Mesothelial cell of epicardium (in vitro differentiated cells): ENCODE measurements around the gene CAPN12. TPM values are rescaled to one million over a fixed set of nuclear protein-coding genes. Genes with fewer than 3 reads are reported as not detected.

Source experiments
- DNase-seq, 2 experiments: peaks; one replicate each; pipeline ENCODE4 v3.0.0; 2021; ENCODE audit warnings: low spot score in 2 of 2; ENCODE audit not compliant: unreplicated experiment in 2 of 2
- H3K27ac Mint-ChIP-seq: 2 replicates; pipeline ENCODE4 v1.8.0; 2021; ENCODE audit warnings: mixed read lengths
- H3K27me3 Mint-ChIP-seq: 2 replicates; pipeline ENCODE4 v1.8.0; 2021; ENCODE audit warnings: low read depth, mixed read lengths
- H3K36me3 Mint-ChIP-seq: 2 replicates; pipeline ENCODE4 v1.8.0; 2021; ENCODE audit warnings: mixed read lengths
- H3K4me1 Mint-ChIP-seq: 2 replicates; pipeline ENCODE4 v1.8.0; 2021; ENCODE audit warnings: mixed read lengths
- H3K4me3 Mint-ChIP-seq: 2 replicates; pipeline ENCODE4 v1.8.0; 2021; ENCODE audit warnings: mild to moderate bottlenecking, moderate library complexity, mixed read lengths
- H3K9me3 Mint-ChIP-seq: 2 replicates; pipeline ENCODE4 v1.8.0; 2021; ENCODE audit warnings: mixed read lengths
- total RNA-seq: library from RNA; stranded (reverse); gene quantifications from 3 replicates; pipeline ENCODE4 v1.2.1, GENCODE V29; 2021
- TF ChIP-seq, protein P1 (sequence below): fragments of 200-600 bp; sonication (generic); IDR thresholded peaks from one replicate; pipeline ENCODE4 v1.5.0; 2021; ENCODE audit warnings: antibody characterized with exemption; ENCODE audit not compliant: unreplicated experiment

CAPN12 gene
- total RNA-seq, 1 donor from 2014 or later: 6.7 TPM

DNA sequence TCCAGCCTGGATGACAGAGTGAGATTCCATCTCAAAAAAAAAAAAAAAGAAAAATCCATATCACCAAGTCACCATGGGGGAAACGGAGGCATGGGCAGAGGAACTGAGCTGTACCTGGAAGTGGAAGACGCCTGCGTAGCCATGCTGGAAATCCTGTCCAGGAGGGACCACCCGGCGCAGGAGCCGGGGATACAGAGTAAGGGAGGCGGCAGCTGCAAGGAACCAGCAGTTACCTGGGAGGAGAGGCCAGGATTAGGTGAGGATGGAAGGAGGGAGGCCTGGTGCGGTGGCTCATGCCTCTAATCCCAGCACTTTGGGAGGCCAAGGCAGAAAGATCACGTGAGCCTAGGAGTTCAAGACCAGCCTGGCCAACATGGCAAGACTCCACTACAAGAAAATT is 2.0 kb downstream of the CAPN12 start:
- Mint-ChIP-seq H3K4me1 (peaks cover 4% of the 10 kb centered on the region), H3K36me3 (no peaks in the 10 kb centered on the region), H3K9me3 (no peaks in the 10 kb centered on the region), H3K27me3 (peaks cover 7% of the 10 kb centered on the region), H3K4me3 (no peak overlapping the region), H3K27ac (no peak overlapping the region)
- TF ChIP-seq, protein P1, sequence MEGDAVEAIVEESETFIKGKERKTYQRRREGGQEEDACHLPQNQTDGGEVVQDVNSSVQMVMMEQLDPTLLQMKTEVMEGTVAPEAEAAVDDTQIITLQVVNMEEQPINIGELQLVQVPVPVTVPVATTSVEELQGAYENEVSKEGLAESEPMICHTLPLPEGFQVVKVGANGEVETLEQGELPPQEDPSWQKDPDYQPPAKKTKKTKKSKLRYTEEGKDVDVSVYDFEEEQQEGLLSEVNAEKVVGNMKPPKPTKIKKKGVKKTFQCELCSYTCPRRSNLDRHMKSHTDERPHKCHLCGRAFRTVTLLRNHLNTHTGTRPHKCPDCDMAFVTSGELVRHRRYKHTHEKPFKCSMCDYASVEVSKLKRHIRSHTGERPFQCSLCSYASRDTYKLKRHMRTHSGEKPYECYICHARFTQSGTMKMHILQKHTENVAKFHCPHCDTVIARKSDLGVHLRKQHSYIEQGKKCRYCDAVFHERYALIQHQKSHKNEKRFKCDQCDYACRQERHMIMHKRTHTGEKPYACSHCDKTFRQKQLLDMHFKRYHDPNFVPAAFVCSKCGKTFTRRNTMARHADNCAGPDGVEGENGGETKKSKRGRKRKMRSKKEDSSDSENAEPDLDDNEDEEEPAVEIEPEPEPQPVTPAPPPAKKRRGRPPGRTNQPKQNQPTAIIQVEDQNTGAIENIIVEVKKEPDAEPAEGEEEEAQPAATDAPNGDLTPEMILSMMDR: no peak
- DNase-seq: no peak

DNA sequence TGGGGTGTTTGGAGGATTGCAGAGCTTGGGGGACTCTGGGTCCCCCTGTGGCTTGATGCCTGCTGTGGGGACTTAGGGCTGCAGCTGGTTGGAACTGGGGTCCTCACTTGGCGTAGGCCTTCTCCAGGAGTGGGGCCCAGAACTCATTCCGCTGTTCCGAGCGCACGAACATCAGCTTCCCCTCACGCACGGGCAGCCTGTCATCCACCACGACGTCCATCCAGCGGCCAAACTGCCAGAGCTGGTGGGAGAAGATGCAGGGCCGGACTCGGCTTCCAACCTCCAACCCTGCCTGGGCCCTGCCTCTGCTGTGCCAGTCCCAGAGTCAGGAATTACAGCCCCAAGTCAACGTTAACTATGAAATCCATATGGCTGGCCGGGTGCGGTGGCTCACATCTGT is 2.6 kb downstream of the CAPN12 start:
- TF ChIP-seq, protein P1: no peak
- no peaks in the 10 kb centered on the region for H3K9me3 Mint-ChIP-seq
- no peak overlapping the region for H3K27ac Mint-ChIP-seq
- no peaks in the 10 kb centered on the region for H3K36me3 Mint-ChIP-seq
- peaks cover 4% of the 10 kb centered on the region for H3K4me1 Mint-ChIP-seq
- DNase-seq: no peak
- H3K4me3 Mint-ChIP-seq: no peak overlapping the region
- H3K27me3 Mint-ChIP-seq: peaks cover 7% of the 10 kb centered on the region

DNA sequence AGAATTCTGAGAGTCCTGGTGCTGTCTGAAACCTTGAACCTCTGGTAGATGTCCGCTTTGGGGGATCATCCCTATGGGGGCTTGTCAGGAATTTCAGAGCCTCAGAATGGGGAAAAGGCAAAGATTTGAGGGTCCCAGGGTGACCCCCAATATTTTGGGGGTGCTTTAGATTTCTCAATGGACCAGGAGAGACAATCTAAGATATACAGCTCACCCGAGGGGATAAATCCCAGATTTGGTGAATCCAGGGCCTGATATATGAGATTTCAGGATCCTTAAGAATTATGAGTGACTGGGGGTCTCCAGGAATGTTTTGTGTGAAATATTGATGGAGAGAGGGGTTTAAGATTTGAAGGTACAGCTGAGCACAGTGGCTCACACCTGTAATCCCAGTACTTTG is 3.3 kb downstream of the CAPN12 start:
- H3K4me1 Mint-ChIP-seq: peaks cover 4% of the 10 kb centered on the region
- no peaks in the 10 kb centered on the region for H3K9me3 Mint-ChIP-seq
- no peak for DNase-seq
- no peak overlapping the region for H3K27ac Mint-ChIP-seq
- H3K27me3 Mint-ChIP-seq: peaks cover 10% of the 10 kb centered on the region
- H3K4me3 Mint-ChIP-seq: no peak overlapping the region
- TF ChIP-seq, protein P1: no peak
- no peaks in the 10 kb centered on the region for H3K36me3 Mint-ChIP-seq

- Mint-ChIP-seq H3K27me3 (peaks cover 10% of the 10 kb centered on the region), H3K4me3 (no peak overlapping the region), H3K4me1 (peaks cover 4% of the 10 kb centered on the region), H3K9me3 (no peaks in the 10 kb centered on the region), H3K36me3 (no peaks in the 10 kb centered on the region), H3K27ac (no peak overlapping the region)
- no peak for DNase-seq
- TF ChIP-seq, protein P1: no peak
Observed at GRCh38 chr19:38740257-38740592, 4.0 kb downstream of the CAPN12 start.

- peaks cover 4% of the 10 kb centered on the region for H3K4me1 Mint-ChIP-seq
- TF ChIP-seq, protein P1: no peak
- peaks cover 11% of the 10 kb centered on the region for H3K27me3 Mint-ChIP-seq
- no peaks in the 10 kb centered on the region for H3K9me3 Mint-ChIP-seq
- no peak overlapping the region for H3K27ac Mint-ChIP-seq
- DNase-seq: no peak
- no peak overlapping the region for H3K4me3 Mint-ChIP-seq
- H3K36me3 Mint-ChIP-seq: no peaks in the 10 kb centered on the region
Observed at GRCh38 chr19:38739440-38740256, 4.6 kb downstream of the CAPN12 start.
